Prostate gland (tissue), 2 donors: Measurements from ENCODE around the gene COL23A1.

Source experiments
- CTCF ChIP-seq, 4 experiments: fragments of 200-600 bp in 2 of 4; fragments of 450-650 bp in 2 of 4; sonication (generic) in 2 of 4; IDR thresholded peaks; 1 replicate in 3 of 4; 2 replicates in 1 of 4; pipeline ENCODE4 v1.5.1; 2016 to 2019; ENCODE audit warnings: antibody characterized with exemption in 4 of 4, mild to moderate bottlenecking in 2 of 4, moderate library complexity in 2 of 4
- POLR2A ChIP-seq: fragments of 450-650 bp; IDR thresholded peaks from one replicate; pipeline ENCODE4 v1.6.1; 2016; ENCODE audit warnings: antibody characterized with exemption, mild to moderate bottlenecking

- TF ChIP-seq CTCF (IDR thresholded peaks at IDR 0.05) (no peak), POLR2A (no peak)
These were observed 182.5 kb downstream of the COL23A1 start for GRCh38 chr5:178407646-178408045.
